ENCODE data around the gene RAPGEF5. TPM values are rescaled to one million over a fixed set of nuclear protein-coding genes. Genes with fewer than 3 reads are reported as not detected.

RAPGEF5 gene
- total and polyA plus RNA-seq, 10 of the 15 experiments (the other 5 are each of a cell fraction or from before 2014, with no cell fraction given) = 0.38 to 4.0 (median 1.6) TPM; not detected in 1

DNA sequence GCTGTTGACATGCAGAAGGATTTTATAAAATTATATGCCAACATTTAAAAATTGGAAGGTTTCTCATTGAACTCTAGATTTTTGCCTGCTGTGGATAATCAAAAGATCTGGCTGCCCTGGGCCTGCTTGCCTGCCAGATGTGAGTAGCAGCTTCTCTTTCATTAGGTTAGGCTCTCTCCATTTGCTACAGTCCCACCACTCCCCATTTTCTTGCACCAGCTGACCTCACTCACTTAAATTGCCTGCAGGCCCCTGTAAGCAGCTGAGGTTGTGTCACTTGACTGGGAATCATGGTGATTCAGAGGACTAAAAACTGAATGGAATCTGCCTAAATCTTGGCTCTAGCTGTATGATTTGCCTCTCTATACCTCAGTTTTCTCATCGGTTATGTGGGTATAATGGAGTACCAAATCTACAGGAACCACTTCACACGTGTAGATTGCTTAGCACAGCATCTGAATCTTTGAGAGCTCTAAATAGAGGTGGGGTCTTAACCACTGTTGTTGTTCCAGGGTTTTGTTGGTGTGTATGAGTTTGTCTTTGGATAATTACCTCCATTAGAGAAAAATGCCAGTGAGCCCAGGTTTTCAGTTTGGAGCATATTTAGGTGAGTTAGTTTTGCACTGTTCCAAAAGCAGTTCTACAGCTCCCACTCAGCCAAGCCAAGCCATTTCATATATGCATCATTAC, 18.6 kb upstream of the RAPGEF5 start (continued):
- TF ChIP-seq CEBPZ (IDR thresholded peaks at IDR 0.05; ENCODE audit: low read depth, low read length) = no peak
- TF ChIP-seq HDGF (IDR thresholded peaks at IDR 0.05) = no peak
- TF ChIP-seq RELA (IDR thresholded peaks at IDR 0.05; ENCODE audit: borderline replicate concordance, partially characterized antibody) = no peak
- no peak for TF ChIP-seq SRF (IDR thresholded peaks at IDR 0.05; ENCODE audit: low read depth in 2 of 2, low read length in 2 of 2)
- TF ChIP-seq SREBF1 (IDR thresholded peaks at IDR 0.05; ENCODE audit: low read length) = no peak
- TF ChIP-seq SPI1 (IDR thresholded peaks at IDR 0.05; ENCODE audit: borderline replicate concordance, insufficient read depth, low read depth, low read length) = no peak

DNA sequence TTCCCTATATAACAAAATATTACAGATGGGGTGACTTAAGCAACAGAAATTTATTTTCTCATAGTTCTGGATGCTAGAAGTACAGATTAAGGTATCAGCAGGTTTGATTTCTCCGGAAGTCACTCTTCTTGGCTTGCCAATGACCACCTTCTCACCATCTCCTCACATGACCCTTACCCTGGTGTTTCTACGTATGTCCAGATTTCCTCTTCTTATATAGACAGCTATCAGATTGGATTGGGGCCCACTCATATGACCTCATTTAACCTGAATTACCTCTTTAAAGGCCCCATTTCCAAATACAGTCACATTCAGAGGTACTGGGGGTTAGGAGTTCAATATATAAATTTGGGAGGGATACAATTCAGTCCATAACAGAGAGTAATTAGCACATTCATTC, 17.0 kb upstream of the RAPGEF5 start:
- no peak overlapping the region for H3K4me2 ChIP-seq (ENCODE audit: control insufficient read depth, insufficient read depth)
- H3K27ac ChIP-seq (ENCODE audit: control insufficient read depth, insufficient read depth) = no peak overlapping the region
- H3K79me2 ChIP-seq (ENCODE audit: control insufficient read depth, insufficient read depth, low read length) = no peaks in the 10 kb centered on the region
- H3K4me3 ChIP-seq = no peak overlapping the region
- ChIA-PET RAD21 (ENCODE audit: unreplicated experiment) (no interaction called here), CTCF (interaction anchor here (1.1 kb wide), 1 partner anchor 15 kb away, joined by 3 read pairs; no protein-coding TSS in a partner anchor), SMC1A (ENCODE audit: uncharacterized antibody, unreplicated experiment) (interaction anchor here (1.2 to 1.4 kb wide), 2 partner anchors 21 to 27 kb away, joined by 3 read pairs; no protein-coding TSS in a partner anchor), POLR2A (interaction anchor here (1.1 kb wide), 1 partner anchor 9 kb away, joined by 5 read pairs; no protein-coding TSS in a partner anchor)
- no peak overlapping the region for H3K9ac ChIP-seq (ENCODE audit: control insufficient read depth, insufficient read depth, low read length)
- peaks cover 11% of the 10 kb centered on the region; the same call in 1 of the 2 replicates for H3K4me1 ChIP-seq (ENCODE audit: control insufficient read depth, insufficient read depth, low read length)
- no peak for FAIRE-seq
- H3K36me3 ChIP-seq (ENCODE audit: control insufficient read depth in 2 of 2, insufficient read depth in 2 of 2, low read length in 1 of 2) = no peaks in the 10 kb centered on the region
- in situ Hi-C loops (cut with MboI) = no loop called here
- no peak for ATAC-seq
- no peak overlapping the region for H2AFZ ChIP-seq (ENCODE audit: control insufficient read depth, low read depth, low read length)
- DNase-seq (ENCODE audit: low read depth, low spot score) = no peak
- H4K20me1 ChIP-seq (ENCODE audit: control insufficient read depth, insufficient read depth) = no peaks in the 10 kb centered on the region
- intact Hi-C loops (cut with micrococcal nuclease; ENCODE audit: unreplicated experiment) = no loop called here
- 50% methylated on average over 2 of the region's 2 CpGs for WGBS (ENCODE audit: insufficient coverage, insufficient replicate concordance, low lambda C conversion rate, missing lambda C conversion rate)
- no TSS peak for BruUV-seq (replicated peaks)
- no peaks in the 10 kb centered on the region; a peak in 1 of 4 replicates for H3K27me3 ChIP-seq (replicated peaks in 1 of 2; ENCODE audit: control insufficient read depth in 2 of 2, insufficient read depth in 2 of 2, low read length in 1 of 2)
- no peaks in the 10 kb centered on the region for H3K9me3 ChIP-seq (replicated peaks; ENCODE audit: control insufficient read depth, insufficient read depth, low read length)
- TF ChIP-seq ESRRA (IDR thresholded peaks at IDR 0.05; ENCODE audit: low read length) = no peak
- no peak for TF ChIP-seq ZNF592 (IDR thresholded peaks at IDR 0.05)
- no peak for TF ChIP-seq PRDM15 (CRISPR knock-in tag; IDR thresholded peaks at IDR 0.05)

All from GM12878 (cell line).